Nucleus accumbens (tissue), 56 donors: ENCODE data around the gene F10.

Source experiments
- DNase-seq, 56 donors: peaks; one replicate each; lab custom pipeline; 2025; lab: John Stamatoyannopoulos, UW

The F10 gene

DNA sequence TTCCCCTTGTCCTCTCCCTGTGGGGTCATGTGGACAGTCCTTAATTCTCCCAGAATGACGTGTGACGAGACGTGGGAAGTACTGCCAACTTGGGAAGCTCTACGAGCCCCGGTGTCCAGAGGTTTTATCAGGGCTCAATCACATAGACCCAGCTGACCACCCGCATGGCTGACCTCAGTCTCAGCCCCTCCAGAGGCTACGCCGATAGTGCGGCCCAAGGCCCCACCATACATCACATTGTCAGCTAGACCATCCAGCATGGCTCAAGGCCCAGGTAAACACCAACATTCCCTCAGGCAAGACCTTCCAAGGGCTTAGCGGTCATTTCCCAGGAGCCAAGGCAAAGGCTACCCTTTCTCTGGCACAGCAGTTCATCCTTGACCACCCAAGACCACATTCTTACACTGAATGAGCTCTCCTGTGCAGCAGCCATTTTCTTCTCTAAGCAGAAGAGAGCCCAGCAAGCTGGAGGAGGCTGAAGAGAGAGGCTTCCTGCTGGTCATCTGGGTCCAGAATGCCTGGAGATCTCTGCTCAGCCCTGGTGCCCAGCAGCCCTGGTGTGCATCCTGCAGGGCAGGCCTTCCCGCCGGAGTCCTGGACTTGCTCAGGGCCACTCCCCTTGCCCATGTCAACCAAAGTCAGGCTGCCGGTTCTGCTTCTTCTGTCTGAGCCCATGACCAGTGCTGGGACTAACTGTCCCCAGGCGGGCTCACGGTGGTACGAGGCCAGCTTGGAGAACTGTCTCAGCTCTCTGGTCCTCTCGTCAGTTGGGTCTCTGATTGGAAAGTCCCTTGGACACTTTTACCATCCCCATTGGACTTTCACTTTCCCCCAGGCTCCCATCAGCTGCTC, 7.9 kb upstream of the F10 start:
- no peak for DNase-seq

DNA sequence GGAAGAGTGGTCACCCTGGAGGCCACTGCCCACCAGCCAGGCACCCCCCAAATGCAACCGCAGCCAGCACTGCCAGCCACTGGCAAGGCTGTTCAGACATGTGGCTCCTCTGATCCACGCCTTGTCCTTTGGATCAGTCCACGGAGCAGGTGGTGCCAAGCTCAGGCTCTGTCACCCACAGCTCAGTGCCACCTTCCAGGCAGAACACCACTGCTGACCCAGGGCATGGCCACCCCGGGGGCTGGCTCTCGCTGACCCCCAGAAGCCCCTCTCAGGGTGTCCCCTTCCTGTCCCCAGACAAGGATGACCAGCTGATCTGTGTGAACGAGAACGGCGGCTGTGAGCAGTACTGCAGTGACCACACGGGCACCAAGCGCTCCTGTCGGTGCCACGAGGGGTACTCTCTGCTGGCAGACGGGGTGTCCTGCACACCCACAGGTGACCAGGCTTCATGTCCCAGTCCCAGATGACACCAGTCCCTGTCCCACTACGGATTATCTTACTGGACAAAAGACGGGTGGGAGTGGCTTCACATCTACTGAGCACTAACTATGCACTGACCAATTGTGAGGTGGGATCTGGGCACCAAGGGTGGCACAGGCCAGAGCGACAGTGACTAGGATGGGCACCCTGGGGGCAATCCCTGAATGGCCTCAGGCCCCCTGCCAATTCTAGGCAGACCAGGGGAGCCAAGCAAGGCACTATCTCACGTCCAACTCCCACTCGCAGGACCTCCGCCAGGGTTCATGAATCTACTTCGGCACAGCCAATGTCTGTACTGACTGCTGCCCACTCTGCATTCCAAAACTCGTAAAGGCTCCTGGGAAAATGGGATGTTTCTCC, 7.0 kb upstream of the F10 start:
- DNase-seq, result no peak

DNA sequence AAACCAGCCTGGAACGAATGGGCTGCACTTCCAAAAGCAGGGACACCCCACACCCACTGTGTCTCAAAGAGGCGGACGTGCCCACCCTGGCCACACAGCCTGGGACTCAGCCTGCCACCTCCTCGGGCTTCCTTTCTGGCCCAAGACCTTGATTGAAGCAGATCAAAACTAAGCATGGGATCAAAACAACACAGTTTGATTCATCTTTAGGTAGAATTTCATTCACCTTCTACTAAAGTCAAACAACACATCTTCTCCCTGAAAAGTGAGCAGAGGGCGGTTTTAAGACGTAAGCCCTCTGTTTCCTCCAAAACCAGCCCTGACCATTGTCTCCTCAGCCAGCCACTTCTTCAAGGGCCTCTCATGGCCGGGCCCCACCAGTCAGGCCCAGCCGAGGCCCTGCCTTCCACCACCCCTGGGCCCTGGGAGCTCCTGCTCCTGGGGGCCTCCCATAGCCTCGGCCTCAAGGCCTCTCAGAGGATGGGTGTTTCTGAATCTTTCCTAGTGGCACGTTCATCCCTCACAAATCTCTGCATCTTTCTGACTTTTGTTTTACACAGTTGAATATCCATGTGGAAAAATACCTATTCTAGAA, 6.3 kb upstream of the F10 start:
- DNase-seq, result no peak

DNA sequence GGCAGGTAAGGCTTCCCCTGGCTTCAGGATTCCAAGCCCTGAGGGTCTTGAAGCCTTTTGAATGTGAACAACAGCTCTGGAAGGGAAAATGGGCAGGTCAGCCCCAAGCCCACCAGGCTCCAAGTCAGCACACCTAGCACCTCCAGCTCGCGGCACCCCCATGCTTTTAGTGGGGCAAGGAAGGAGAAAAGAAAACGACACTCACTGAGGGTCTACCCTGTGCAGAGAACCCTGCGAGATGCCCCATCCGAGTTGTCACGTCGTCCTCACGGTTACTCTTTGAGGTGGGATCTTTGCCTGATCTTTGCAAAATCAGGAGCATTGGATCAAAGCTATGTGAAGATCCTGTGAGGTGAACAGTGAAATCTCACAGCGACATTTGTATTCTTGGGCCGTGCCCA, 5.7 kb upstream of the F10 start:
- no peak for DNase-seq

DNA sequence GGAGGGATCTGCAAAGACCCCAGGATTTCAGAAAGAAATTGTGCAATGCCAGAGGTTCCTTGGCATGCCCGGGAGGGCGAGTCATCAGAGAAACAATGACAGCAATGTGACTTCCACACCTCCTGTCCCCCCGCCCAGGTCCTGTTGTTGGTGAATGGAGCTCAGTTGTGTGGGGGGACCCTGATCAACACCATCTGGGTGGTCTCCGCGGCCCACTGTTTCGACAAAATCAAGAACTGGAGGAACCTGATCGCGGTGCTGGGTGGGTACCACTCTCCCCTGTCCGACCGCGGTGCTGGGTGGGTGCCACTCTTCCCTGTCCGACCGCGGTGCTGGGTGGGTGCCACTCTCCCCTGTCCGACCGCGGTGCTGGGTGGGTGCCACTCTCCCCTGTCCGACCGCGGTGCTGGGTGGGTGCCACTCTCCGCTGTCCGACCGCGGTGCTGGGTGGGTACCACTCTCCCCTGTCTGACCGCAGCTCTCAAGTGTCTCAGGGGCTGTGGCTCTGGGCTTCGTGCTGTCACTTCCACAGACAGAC, 5.2 kb upstream of the F10 start:
- no peak for DNase-seq

DNA sequence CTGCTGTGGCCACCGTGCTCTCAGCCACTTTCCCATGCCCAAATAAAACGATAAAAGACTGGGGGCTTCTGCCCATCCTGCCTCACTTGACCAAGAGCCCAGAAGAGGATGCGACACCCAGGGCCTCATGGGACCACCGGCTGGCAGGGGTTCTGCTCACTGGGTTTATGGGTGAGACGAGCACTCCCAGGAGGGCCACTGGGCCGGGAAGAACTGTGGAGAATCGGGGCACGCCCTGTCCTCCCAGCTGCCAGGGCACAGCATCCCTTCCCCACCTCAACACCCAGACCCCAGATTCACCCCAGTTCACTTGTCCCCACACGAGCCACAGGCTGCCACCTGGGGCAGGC, 4.7 kb upstream of the F10 start:
- DNase-seq, result no peak

DNA sequence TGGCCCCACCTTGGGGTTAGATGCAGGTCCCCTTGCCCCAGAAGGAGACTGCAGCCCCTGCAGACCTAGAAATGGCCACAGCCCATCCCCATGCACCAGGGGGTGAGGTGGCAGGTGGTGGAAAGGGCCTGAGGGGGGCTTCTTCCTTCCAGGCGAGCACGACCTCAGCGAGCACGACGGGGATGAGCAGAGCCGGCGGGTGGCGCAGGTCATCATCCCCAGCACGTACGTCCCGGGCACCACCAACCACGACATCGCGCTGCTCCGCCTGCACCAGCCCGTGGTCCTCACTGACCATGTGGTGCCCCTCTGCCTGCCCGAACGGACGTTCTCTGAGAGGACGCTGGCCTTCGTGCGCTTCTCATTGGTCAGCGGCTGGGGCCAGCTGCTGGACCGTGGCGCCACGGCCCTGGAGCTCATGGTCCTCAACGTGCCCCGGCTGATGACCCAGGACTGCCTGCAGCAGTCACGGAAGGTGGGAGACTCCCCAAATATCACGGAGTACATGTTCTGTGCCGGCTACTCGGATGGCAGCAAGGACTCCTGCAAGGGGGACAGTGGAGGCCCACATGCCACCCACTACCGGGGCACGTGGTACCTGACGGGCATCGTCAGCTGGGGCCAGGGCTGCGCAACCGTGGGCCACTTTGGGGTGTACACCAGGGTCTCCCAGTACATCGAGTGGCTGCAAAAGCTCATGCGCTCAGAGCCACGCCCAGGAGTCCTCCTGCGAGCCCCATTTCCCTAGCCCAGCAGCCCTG, 4.2 kb upstream of the F10 start:
- DNase-seq, result no peak

DNA sequence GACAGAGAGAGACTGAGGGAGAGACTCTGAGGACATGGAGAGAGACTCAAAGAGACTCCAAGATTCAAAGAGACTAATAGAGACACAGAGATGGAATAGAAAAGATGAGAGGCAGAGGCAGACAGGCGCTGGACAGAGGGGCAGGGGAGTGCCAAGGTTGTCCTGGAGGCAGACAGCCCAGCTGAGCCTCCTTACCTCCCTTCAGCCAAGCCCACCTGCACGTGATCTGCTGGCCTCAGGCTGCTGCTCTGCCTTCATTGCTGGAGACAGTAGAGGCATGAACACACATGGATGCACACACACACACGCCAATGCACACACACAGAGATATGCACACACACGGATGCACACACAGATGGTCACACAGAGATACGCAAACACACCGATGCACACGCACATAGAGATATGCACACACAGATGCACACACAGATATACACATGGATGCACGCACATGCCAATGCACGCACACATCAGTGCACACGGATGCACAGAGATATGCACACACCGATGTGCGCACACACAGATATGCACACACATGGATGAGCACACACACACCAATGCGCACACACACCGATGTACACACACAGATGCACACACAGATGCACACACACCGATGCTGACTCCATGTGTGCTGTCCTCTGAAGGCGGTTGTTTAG, 3.3 kb upstream of the F10 start:
- no peak for DNase-seq

DNA sequence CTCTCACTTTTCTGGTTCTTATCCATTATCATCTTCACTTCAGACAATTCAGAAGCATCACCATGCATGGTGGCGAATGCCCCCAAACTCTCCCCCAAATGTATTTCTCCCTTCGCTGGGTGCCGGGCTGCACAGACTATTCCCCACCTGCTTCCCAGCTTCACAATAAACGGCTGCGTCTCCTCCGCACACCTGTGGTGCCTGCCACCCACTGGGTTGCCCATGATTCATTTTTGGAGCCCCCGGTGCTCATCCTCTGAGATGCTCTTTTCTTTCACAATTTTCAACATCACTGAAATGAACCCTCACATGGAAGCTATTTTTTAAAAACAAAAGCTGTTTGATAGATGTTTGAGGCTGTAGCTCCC, 2.8 kb upstream of the F10 start:
- DNase-seq, result peak in 7 of 56 donors; percentile 15 to 46 (median 30)

DNA sequence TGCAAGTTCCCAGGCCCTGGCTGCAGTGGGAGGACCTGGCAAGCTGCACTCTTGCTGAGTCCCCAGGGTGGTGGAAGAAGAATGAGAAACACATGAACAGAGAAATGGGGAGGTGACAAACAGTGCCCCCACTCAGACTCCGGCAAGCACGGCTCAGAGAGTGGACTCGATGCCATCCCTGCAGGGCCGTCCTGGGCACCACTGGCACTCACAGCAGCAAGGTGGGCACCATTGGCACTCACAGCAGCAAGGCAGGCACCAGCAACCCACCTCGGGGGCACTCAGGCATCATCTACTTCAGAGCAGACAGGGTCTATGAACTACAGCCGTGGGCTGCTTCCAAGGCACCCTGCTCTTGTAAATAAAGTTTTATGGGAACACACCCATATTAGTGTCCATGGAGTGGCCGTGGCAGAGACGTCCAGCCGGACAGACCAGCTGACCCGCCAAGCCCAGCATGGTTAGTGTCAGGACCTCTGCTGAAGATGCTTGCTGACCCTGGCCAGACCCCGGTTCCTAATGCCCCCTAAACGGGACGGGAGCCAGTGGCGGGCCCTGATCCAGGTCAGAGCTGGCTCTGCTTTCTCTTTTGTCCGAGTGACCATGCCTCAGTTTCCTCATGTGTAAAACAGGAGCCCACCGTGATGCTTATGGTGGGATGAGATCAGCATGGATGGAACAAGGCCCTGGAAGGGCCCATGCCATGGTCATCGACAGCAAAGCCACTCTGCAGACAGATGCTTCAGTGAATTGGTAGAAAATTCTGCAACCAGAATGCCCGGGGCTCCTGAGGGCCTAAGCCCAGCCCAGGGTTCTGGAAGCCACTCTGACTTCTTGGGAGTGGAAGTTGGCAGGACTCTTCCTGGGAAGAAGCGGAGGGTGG, 2.1 kb upstream of the F10 start:
- DNase-seq, result no peak

DNA sequence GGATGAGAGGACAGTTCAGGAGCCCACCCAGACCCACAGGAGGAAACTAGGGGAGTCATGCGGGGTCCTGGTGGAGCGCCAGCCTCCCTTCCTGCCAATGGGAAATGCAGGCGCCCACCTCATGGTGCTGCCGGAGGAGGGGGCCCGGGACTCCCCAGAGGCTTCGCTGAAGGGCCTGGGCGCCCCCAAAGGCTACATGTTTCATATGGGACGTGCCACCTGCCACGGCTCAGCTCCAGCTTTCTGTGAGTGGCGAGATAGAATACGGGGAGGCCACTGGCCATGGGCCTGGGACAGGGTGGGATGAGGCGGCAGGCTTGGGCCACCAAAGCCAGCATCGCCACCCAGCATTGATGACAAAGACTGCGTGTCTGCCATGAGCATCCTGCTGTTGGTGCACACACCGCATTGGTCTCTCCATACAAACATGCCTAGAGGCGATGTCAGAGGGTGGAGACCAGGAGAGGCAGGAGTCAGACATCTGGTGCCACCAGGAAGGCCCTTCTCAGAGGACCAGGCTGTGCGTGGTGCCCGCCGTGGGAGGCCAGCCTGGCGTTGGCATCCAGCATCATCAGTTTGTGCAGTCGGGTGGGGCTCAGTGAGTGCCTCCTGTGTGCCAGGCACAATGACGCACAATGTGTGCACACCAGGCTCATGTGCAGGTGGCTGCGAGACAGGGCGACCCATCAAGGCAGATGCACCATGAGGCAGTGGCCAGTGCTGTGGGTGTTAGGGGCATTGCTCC, 1.2 kb upstream of the F10 start:
- no peak for DNase-seq

DNA sequence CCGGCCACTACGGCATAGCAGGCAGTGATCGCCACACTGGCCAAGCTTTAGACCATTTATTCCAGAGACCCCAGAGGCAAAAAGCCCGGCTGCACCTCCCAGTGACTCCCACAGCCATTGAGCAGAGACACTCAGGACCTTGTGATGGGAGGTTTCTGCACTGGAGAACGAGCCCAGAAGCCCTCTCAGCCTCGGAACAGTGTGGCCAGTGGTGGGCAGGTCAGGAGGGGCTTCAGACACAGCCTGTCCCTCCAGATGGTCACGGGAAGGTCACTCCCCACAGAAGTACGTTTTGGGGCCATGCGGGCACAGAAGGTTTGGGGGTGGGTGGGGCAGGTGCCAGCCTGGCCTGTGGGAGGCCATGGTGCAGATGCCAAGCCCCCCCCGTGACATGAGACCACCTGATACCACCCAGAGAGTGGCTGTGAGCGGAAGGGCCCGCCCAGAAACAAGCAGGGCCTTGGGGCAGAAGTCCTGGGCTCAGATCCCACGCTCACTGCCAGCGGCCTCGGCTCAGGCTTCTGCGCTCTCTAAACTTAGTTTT, 599 bp upstream of the F10 start:
- DNase-seq, result no peak

DNA sequence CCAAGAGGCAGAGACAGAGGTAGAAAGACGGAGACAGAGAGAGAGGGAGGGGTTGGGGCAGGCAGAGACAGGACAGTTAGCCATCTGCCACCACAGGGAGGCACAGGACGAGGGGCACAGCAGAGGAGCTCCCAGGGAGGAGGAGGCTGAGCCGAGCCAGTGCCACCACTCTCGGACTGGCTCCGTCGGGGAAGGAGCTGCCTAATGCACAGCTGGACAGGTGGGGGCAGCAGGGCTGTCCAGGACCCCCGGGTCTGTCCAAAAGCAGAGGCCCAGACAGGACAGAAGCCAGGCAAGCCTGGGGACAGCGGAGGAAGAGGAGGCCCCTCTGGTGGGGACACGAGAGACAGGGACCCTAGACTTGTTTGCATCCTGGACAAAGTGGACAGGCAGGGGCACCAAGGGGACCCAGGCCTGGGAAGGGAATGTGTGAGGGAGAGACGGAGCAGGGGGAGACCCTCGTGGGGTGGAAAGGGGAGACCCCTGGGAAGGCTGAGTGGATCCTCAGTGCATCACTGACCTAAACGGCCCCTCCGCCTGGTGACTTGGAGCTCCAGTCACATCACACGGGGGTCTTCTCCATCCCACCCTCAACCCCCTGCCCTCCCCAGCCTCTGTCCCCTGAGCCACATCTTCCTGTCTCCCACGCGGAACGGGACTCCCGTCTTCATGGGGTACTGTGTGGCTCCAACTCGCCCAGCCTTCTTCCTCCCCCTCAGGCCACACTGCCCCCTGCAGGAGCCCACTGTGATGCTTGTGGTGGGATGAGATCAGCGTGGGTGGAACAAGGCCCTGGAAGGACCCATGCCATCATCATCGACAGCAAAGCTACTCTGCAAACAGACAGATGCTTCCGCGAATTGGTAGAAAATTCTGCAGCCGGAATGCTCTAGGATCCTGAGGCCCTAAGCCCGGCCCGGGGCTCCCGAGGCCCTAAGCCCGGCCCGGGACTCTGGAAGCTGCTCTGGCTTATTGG, 915 bp downstream of the F10 start:
- peak in 1 of 56 donors; percentile 27 for DNase-seq

DNA sequence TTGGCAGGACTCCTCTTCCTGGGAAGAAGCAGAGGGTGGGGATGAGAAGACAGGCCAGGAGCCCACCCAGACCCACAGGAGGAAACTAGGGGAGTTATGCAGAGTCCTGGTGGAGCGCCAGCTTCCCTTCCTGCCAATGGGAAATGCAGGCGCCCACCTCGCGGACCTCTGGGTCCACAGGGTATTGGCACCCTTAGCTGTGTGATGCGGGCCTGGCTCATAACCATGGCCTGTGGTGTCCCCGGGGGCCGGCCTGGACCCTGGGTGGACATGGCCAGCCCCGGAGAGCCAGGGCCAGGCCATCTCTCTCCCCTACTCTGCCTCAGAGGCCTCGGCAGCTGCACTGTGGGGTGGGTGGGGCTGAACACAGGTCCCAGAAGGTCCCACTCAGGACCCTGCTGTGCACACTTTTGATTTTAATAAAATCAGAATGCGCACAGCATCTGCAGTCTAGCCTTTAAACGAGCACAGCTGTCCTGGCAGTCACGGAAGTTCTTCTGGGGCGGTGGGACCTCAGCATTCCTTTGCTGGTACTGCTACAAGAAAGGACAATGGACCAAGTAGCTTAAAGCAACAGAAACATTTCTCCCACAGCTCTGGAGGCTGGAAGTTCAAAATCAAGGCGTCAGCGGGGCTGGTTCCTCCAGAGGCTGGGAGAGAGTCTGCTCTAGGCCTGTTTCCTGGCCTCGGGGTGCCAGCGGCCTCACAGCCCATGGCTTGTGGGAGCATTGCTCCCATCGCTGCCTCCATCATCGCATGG, 1.8 kb downstream of the F10 start:
- no peak for DNase-seq

DNA sequence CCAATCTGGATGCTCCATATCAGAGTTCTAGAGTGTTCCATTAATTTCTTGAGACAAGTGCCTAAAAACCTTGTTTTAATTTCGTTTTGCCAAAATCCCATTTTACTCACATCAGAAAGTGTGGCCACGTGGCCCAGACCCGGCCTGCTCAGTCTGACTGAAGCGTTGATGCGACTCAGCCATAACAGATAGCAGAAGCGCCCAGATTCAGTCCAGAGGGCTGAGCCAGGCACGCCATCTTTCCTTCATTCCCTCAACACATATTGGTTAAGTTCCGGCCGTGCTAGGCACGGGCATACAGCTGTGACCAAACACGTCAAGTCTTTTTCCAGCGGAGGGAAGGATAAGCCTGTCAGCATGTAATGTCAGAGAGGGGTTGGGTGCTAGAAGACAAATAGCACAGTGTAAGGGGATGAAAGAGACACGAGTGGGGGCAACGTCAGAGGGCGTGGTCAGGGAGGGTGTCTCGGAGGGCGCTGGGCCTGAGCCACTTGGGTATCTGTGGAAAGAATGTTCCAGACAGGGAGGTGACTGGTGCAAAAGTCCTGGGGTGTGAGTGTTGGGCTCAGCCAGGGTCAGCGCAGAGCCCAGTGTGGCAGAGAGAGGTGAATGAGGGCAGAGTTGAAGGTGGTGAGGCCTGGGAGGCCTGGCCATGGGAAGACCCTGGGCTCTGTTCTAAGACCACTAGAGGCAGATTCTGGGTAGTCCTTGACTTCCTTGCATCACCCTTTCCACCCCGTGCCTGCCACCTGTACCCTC, 3.1 kb downstream of the F10 start:
- no peak for DNase-seq
